ENCODE data around the gene ACY1.

DNA sequence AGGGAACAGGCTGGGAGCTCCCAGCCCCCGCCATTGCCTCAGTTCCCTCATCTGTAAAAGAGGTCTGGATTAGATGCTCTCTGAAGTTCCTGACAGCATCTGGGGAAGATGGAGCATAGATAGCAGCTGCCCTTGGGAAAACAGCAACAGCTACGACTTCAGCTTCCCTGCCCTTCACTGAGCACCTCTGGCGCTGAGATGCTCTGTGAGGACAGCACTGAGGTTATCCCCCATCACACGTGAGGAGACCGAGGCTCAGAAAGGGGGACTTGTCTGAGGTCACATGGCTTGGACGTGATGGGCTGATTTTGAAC lies 23.4 kb downstream of the ACY1 start:
- TF ChIP-seq CTCF (IDR thresholded peaks at IDR 0.05) (no peak), ZFX (IDR thresholded peaks at IDR 0.05; ENCODE audit: borderline replicate concordance) (no peak)

Data from 22Rv1 (cell line).